Parathyroid adenoma (tissue), 2 donors: ENCODE data around the gene SRD5A3.

Source experiments
- H2AFZ ChIP-seq: fragments of 300-600 bp; sonication (generic); one replicate; pipeline ENCODE4 v1.7.0; 2017; ENCODE audit warnings: antibody characterized with exemption, mild to moderate bottlenecking
- H3K27ac ChIP-seq: fragments of 300-600 bp; sonication (generic); one replicate; pipeline ENCODE4 v1.7.0; 2017
- H3K27me3 ChIP-seq: fragments of 300-600 bp; sonication (generic); one replicate; pipeline ENCODE4 v1.7.0; 2017; ENCODE audit warnings: low read length; ENCODE audit not compliant: control insufficient read depth, insufficient read depth
- H3K36me3 ChIP-seq: fragments of 300-600 bp; sonication (generic); one replicate; pipeline ENCODE4 v1.7.0; 2017; ENCODE audit warnings: low read length; ENCODE audit not compliant: control insufficient read depth, insufficient read depth
- H3K4me1 ChIP-seq: fragments of 300-600 bp; sonication (generic); one replicate; pipeline ENCODE4 v1.7.0; 2017; ENCODE audit warnings: control low read depth
- H3K4me2 ChIP-seq: fragments of 300-600 bp; sonication (generic); one replicate; pipeline ENCODE4 v1.7.0; 2017; ENCODE audit warnings: low read length
- H3K4me3 ChIP-seq: fragments of 300-600 bp; sonication (generic); one replicate; pipeline ENCODE4 v1.7.0; 2017; ENCODE audit warnings: low read depth, low read length
- H3K79me2 ChIP-seq: fragments of 300-600 bp; sonication (generic); one replicate; pipeline ENCODE4 v1.7.0; 2017; ENCODE audit warnings: control low read depth
- H3K9ac ChIP-seq: fragments of 300-600 bp; sonication (generic); one replicate; pipeline ENCODE4 v1.7.0; 2017; ENCODE audit warnings: mild to moderate bottlenecking
- H3K9me3 ChIP-seq: fragments of 300-600 bp; sonication (generic); one replicate; pipeline ENCODE4 v1.7.0; 2017; ENCODE audit warnings: low read length; ENCODE audit not compliant: control insufficient read depth
- CTCF ChIP-seq: fragments of 300-600 bp; sonication (generic); IDR thresholded peaks from one replicate; pipeline ENCODE4 v1.7.0; 2017; ENCODE audit warnings: antibody characterized with exemption, mild to moderate bottlenecking
- donor health status: primary hyperparathyroidism.

The SRD5A3 gene

GRCh38 chr4:55385201-55385649, 39.2 kb downstream of the SRD5A3 start:
- H3K4me1 ChIP-seq = no peaks in the 10 kb centered on the region
- H3K9me3 ChIP-seq = no peaks in the 10 kb centered on the region
- no peaks in the 10 kb centered on the region for H3K36me3 ChIP-seq
- no peak overlapping the region for H3K4me2 ChIP-seq
- no peak overlapping the region for H3K27ac ChIP-seq
- TF ChIP-seq CTCF = no peak
- H3K27me3 ChIP-seq = no peaks in the 10 kb centered on the region
- H2AFZ ChIP-seq = no peak overlapping the region
- H3K4me3 ChIP-seq = no peak overlapping the region
- H3K9ac ChIP-seq = no peak overlapping the region
- no peaks in the 10 kb centered on the region for H3K79me2 ChIP-seq

GRCh38 chr4:55386073-55386472, 40.0 kb downstream of the SRD5A3 start:
- H3K27me3 ChIP-seq = no peaks in the 10 kb centered on the region
- no peaks in the 10 kb centered on the region for H3K36me3 ChIP-seq
- no peak overlapping the region for H3K27ac ChIP-seq
- no peak overlapping the region for H2AFZ ChIP-seq
- no peak for TF ChIP-seq CTCF
- no peak overlapping the region for H3K9ac ChIP-seq
- no peaks in the 10 kb centered on the region for H3K9me3 ChIP-seq
- no peak overlapping the region for H3K4me2 ChIP-seq
- no peak overlapping the region for H3K4me3 ChIP-seq
- no peaks in the 10 kb centered on the region for H3K79me2 ChIP-seq
- no peaks in the 10 kb centered on the region for H3K4me1 ChIP-seq

- H3K4me1 ChIP-seq = no peaks in the 10 kb centered on the region
- H3K27me3 ChIP-seq = no peaks in the 10 kb centered on the region
- no peaks in the 10 kb centered on the region for H3K36me3 ChIP-seq
- no peak overlapping the region for H2AFZ ChIP-seq
- no peak overlapping the region for H3K4me2 ChIP-seq
- no peaks in the 10 kb centered on the region for H3K79me2 ChIP-seq
- no peak overlapping the region for H3K4me3 ChIP-seq
- H3K9ac ChIP-seq = no peak overlapping the region
- no peak overlapping the region for H3K27ac ChIP-seq
- no peaks in the 10 kb centered on the region for H3K9me3 ChIP-seq
- no peak for TF ChIP-seq CTCF
Observed at GRCh38 chr4:55386840-55387239, 40.8 kb downstream of the SRD5A3 start.

- H3K4me2 ChIP-seq = no peak overlapping the region
- H2AFZ ChIP-seq = no peak overlapping the region
- peaks cover 3% of the 10 kb centered on the region for H3K4me1 ChIP-seq
- H3K27ac ChIP-seq = no peak overlapping the region
- peaks cover 3% of the 10 kb centered on the region for H3K79me2 ChIP-seq
- H3K4me3 ChIP-seq = no peak overlapping the region
- H3K9me3 ChIP-seq = no peaks in the 10 kb centered on the region
- H3K36me3 ChIP-seq = no peaks in the 10 kb centered on the region
- H3K27me3 ChIP-seq = no peaks in the 10 kb centered on the region
- H3K9ac ChIP-seq = no peak overlapping the region
- TF ChIP-seq CTCF = no peak
Observed at GRCh38 chr4:55393461-55394320, 47.6 kb downstream of the SRD5A3 start.

- Histone ChIP-seq H3K79me2 (peaks cover 8% of the 10 kb centered on the region), H3K4me3 (peak overlapping the region; percentile 77), H3K9me3 (no peaks in the 10 kb centered on the region), H3K9ac (no peak overlapping the region), H3K27ac (peak overlapping the region; percentile 88), H2AFZ (peak overlapping the region; percentile 89), H3K4me2 (peak overlapping the region; percentile 84), H3K36me3 (no peaks in the 10 kb centered on the region), H3K27me3 (no peaks in the 10 kb centered on the region), H3K4me1 (peaks cover 3% of the 10 kb centered on the region)
- no peak for TF ChIP-seq CTCF
Observed at GRCh38 chr4:55395218-55395528, 49.1 kb downstream of the SRD5A3 start.
